Measurements from ENCODE around the gene CLMP.
A peak's percentile ranks its signal among the peaks of the same experiment; 100 is the strongest.

The CLMP gene

GRCh38 chr11:123195188-123196059 is at the start of gene CLMP:
TSS of gene CLMP (minus strand) at chr11:123195248. CDS start at chr11:123194940, 308 bp downstream.
- peak in 1 of 2 donors; percentile 2 for DNase-seq

- no peak for DNase-seq
Observed at GRCh38 chr11:123241874-123242543, 47.0 kb upstream of the CLMP start.

- DNase-seq, result no peak
Observed at GRCh38 chr11:123241294-123241693, 46.2 kb upstream of the CLMP start.

GRCh38 chr11:123239191-123240150 is 44.4 kb upstream of the CLMP start:
- DNase-seq, result no peak

- no peak for DNase-seq
Observed at GRCh38 chr11:123238297-123238696, 43.2 kb upstream of the CLMP start.

GRCh38 chr11:123236879-123237278 is 41.8 kb upstream of the CLMP start:
- DNase-seq, result no peak

GRCh38 chr11:123235656-123236261 is 40.7 kb upstream of the CLMP start:
- DNase-seq, result no peak

- peak; percentile 20 to 62 for DNase-seq
Observed at GRCh38 chr11:123235117-123235655, 40.1 kb upstream of the CLMP start.

- DNase-seq, result peak in 1 of 2 donors; percentile 10
Observed at GRCh38 chr11:123233975-123234334, 38.9 kb upstream of the CLMP start.

GRCh38 chr11:123233280-123233974 is 38.4 kb upstream of the CLMP start:
- peak in 1 of 2 donors; percentile 74 for DNase-seq

- DNase-seq, result no peak
Observed at GRCh38 chr11:123231777-123232176, 36.7 kb upstream of the CLMP start.

GRCh38 chr11:123231256-123231655 is 36.2 kb upstream of the CLMP start:
- DNase-seq, result no peak

GRCh38 chr11:123230346-123230745 is 35.3 kb upstream of the CLMP start:
- DNase-seq, result no peak

- no peak for DNase-seq
Observed at GRCh38 chr11:123228496-123229163, 33.6 kb upstream of the CLMP start.

- no peak for DNase-seq
Observed at GRCh38 chr11:123227763-123228495, 32.9 kb upstream of the CLMP start.

- no peak for DNase-seq
Observed at GRCh38 chr11:123221584-123221983, 26.5 kb upstream of the CLMP start.

GRCh38 chr11:123221096-123221561 is 26.1 kb upstream of the CLMP start:
- DNase-seq, result no peak

- DNase-seq, result no peak
Observed at GRCh38 chr11:123219066-123219690, 24.1 kb upstream of the CLMP start.

- no peak for DNase-seq
Observed at GRCh38 chr11:123218451-123218850, 23.4 kb upstream of the CLMP start.

- DNase-seq, result no peak
Observed at GRCh38 chr11:123217897-123218296, 22.8 kb upstream of the CLMP start.
